Measurements from ENCODE around the gene SPATA20. TPM values are rescaled to one million over a fixed set of nuclear protein-coding genes. Genes with fewer than 3 reads are reported as not detected.

The SPATA20 gene
- total and polyA plus RNA-seq, 11 donors = 13.8 to 83.0 (median 52.3) TPM

- Histone ChIP-seq H3K27me3 (no peaks in the 10 kb centered on the region), H3K4me3 (no peak overlapping the region), H3K27ac (no peak overlapping the region), H3K4me1 (peaks cover 3 to 22% (median 11%) of the 10 kb centered on the region in 12 donors), H3K36me3 (no peaks in the 10 kb centered on the region), H3K9me3 (no peaks in the 10 kb centered on the region)
- TF ChIP-seq CTCF (IDR thresholded peaks at IDR 0.05) (no peak), POLR2A (IDR thresholded peaks at IDR 0.05) (no peak)
- WGBS, 4 donors = 85 to 89% (median 87%) methylated on average over 11 of the region's 11 CpGs
- DNase-seq = no peak
- ATAC-seq = no peak
- intact Hi-C loops (cut with DNase I) = no loop called here
Observed at GRCh38 chr17:50594128-50594823, 47.3 kb downstream of the SPATA20 start.

- Histone ChIP-seq H3K27ac (no peak overlapping the region), H3K27me3 (no peaks in the 10 kb centered on the region), H3K4me3 (no peak overlapping the region), H3K36me3 (no peaks in the 10 kb centered on the region), H3K9me3 (no peaks in the 10 kb centered on the region), H3K4me1 (peaks cover 0 to 18% (median 7%) of the 10 kb centered on the region in 12 donors)
- WGBS, 4 donors = 83 to 91% (median 89%) methylated on average over 21 of the region's 21 CpGs
- no peak for DNase-seq
- no peak for ATAC-seq
- TF ChIP-seq POLR2A (IDR thresholded peaks at IDR 0.05) (no peak), CTCF (IDR thresholded peaks at IDR 0.05) (no peak)
- intact Hi-C loops (cut with DNase I) = no loop called here
Observed at GRCh38 chr17:50594892-50595291, 47.9 kb downstream of the SPATA20 start.

- TF ChIP-seq POLR2A (IDR thresholded peaks at IDR 0.05) (no peak), CTCF (IDR thresholded peaks at IDR 0.05) (peak in 5 of 12 donors; percentile 6 to 30 (median 17))
- H3K27ac ChIP-seq = no peak overlapping the region
- DNase-seq (no peak), ATAC-seq (no peak)
- H3K36me3 ChIP-seq = no peaks in the 10 kb centered on the region
- no peaks in the 10 kb centered on the region for H3K27me3 ChIP-seq
- H3K4me3 ChIP-seq = no peak overlapping the region
- H3K9me3 ChIP-seq = no peaks in the 10 kb centered on the region
- WGBS, 4 donors = 76 to 78% (median 77%) methylated on average over 25 to 34 of the region's 34 CpGs
- intact Hi-C loops (cut with DNase I) = no loop called here
- H3K4me1 ChIP-seq = peaks cover 0 to 10% (median 0%) of the 10 kb centered on the region in 12 donors
Observed at GRCh38 chr17:50596191-50597037, 49.4 kb downstream of the SPATA20 start.

DNA sequence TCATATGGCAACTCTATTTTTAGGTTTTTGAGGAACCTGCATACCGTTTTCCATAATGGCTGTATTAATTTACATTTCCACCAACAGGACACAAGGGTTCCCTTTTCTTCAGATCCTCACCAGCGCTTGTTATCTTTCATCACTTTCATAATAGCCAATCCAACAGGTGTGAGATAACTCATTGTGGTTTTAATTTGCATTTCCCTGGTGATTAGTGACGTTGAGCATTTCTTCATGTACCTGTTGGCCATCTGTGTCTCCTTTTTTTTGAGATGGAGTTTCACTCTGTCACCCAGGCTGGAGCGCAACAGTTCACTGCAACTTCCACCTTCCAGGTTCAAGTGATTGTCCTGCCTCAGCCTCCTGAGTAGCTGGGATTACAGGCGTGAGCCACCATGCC lies 51.5 kb downstream of the SPATA20 start:
- no peak overlapping the region for H3K4me3 ChIP-seq
- intact Hi-C loops (cut with DNase I) = no loop called here
- peaks cover 0 to 2% (median 0%) of the 10 kb centered on the region in 12 donors for H3K4me1 ChIP-seq
- no peak overlapping the region for H3K27ac ChIP-seq
- H3K9me3 ChIP-seq = no peaks in the 10 kb centered on the region
- WGBS, 4 donors = 76 to 89% (median 82%) methylated on average over 5 of the region's 5 CpGs
- ATAC-seq = no peak
- DNase-seq = no peak
- no peaks in the 10 kb centered on the region for H3K36me3 ChIP-seq
- H3K27me3 ChIP-seq = no peaks in the 10 kb centered on the region
- TF ChIP-seq POLR2A (IDR thresholded peaks at IDR 0.05) (no peak), CTCF (IDR thresholded peaks at IDR 0.05) (no peak)

Data from heart left ventricle (tissue), 16 donors.